ENCODE results near the gene WDR81.

- TF ChIP-seq CTCF (IDR thresholded peaks at IDR 0.05), result no peak
- TF ChIP-seq POLR2A (IDR thresholded peaks at IDR 0.05), result no peak
These were observed 42.1 kb downstream of the WDR81 start for GRCh38 chr17:1766382-1767135.

Data from testis (tissue), 2 donors.